ENCODE measurements around the gene GRAMD2A.
A peak's percentile ranks its signal among the peaks of the same experiment; 100 is the strongest.

GRAMD2A gene

GRCh38 chr15:72229947-72230196, 32.3 kb upstream of the GRAMD2A start:
- Histone ChIP-seq H4K20me1 (ENCODE audit: insufficient read depth, low read length) (no peaks in the 10 kb centered on the region), H3K4me2 (ENCODE audit: low read length) (peak overlapping the region; percentile 98), H3K27me3 (ENCODE audit: insufficient read depth, low read length) (no peaks in the 10 kb centered on the region), H3K9ac (ENCODE audit: low read length) (peak overlapping the region; percentile 91), H3K4me1 (ENCODE audit: insufficient read depth, low read length, severe bottlenecking) (peaks cover 52% of the 10 kb centered on the region), H3K27ac (ENCODE audit: low read depth, low read length, poor library complexity, severe bottlenecking) (peak overlapping the region; percentile 93), H3F3A (ENCODE audit: insufficient read depth, low read length) (peaks cover 10% of the 10 kb centered on the region), H3K4me3 (ENCODE audit: low read depth, low read length, poor library complexity, severe bottlenecking) (peak overlapping the region; percentile 82), H3K9me3 (ENCODE audit: low read length) (no peaks in the 10 kb centered on the region), H2AFZ (ENCODE audit: low read length) (no peak overlapping the region), H3K79me2 (ENCODE audit: insufficient read depth, low read length) (peaks cover 50% of the 10 kb centered on the region), H3K36me3 (ENCODE audit: insufficient read depth, low read length) (peaks cover 26% of the 10 kb centered on the region; the same call in 1 of the 2 replicates), H3K9me2 (ENCODE audit: low read depth, low read length) (no peaks in the 10 kb centered on the region)
- TF ChIP-seq CTCF (IDR thresholded peaks at IDR 0.05; ENCODE audit: low read length) (no peak), EZH2 (IDR thresholded peaks at IDR 0.05; ENCODE audit: borderline replicate concordance, low read length) (no peak)

- Histone ChIP-seq H3F3A (ENCODE audit: insufficient read depth, low read length) (peaks cover 10% of the 10 kb centered on the region), H3K27me3 (ENCODE audit: insufficient read depth, low read length) (no peaks in the 10 kb centered on the region), H2AFZ (ENCODE audit: low read length) (no peak overlapping the region), H3K79me2 (ENCODE audit: insufficient read depth, low read length) (peaks cover 54% of the 10 kb centered on the region), H3K9ac (ENCODE audit: low read length) (peak overlapping the region; percentile 91), H3K9me3 (ENCODE audit: low read length) (no peaks in the 10 kb centered on the region), H4K20me1 (ENCODE audit: insufficient read depth, low read length) (peaks cover 3% of the 10 kb centered on the region; the same call in 1 of the 2 replicates), H3K36me3 (ENCODE audit: insufficient read depth, low read length) (peaks cover 29% of the 10 kb centered on the region), H3K9me2 (ENCODE audit: low read depth, low read length) (no peaks in the 10 kb centered on the region), H3K4me1 (ENCODE audit: insufficient read depth, low read length, severe bottlenecking) (peaks cover 55% of the 10 kb centered on the region), H3K4me3 (ENCODE audit: low read depth, low read length, poor library complexity, severe bottlenecking) (peak overlapping the region; percentile 82), H3K4me2 (ENCODE audit: low read length) (peak overlapping the region; percentile 98), H3K27ac (ENCODE audit: low read depth, low read length, poor library complexity, severe bottlenecking) (peak overlapping the region; percentile 93)
- no peak for TF ChIP-seq EZH2 (IDR thresholded peaks at IDR 0.05; ENCODE audit: borderline replicate concordance, low read length)
- TF ChIP-seq CTCF (IDR thresholded peaks at IDR 0.05; ENCODE audit: low read length): no peak
Measured at GRCh38 chr15:72229076-72229946, 31.7 kb upstream of the GRAMD2A start.

- Histone ChIP-seq H3K9ac (ENCODE audit: low read length) (peak overlapping the region; percentile 91), H3K4me1 (ENCODE audit: insufficient read depth, low read length, severe bottlenecking) (peaks cover 59% of the 10 kb centered on the region), H3K36me3 (ENCODE audit: insufficient read depth, low read length) (peaks cover 45% of the 10 kb centered on the region)
Measured at GRCh38 chr15:72227720-72228119, 30.1 kb upstream of the GRAMD2A start.

More at GRCh38 chr15:72227720-72228119, 30.1 kb upstream of the GRAMD2A start:
- Histone ChIP-seq H3K4me2 (ENCODE audit: low read length) (peak overlapping the region; percentile 98), H2AFZ (ENCODE audit: low read length) (no peak overlapping the region), H3K27ac (ENCODE audit: low read depth, low read length, poor library complexity, severe bottlenecking) (peak overlapping the region; percentile 93), H3K79me2 (ENCODE audit: insufficient read depth, low read length) (peaks cover 70% of the 10 kb centered on the region), H3K27me3 (ENCODE audit: insufficient read depth, low read length) (no peaks in the 10 kb centered on the region), H3K4me3 (ENCODE audit: low read depth, low read length, poor library complexity, severe bottlenecking) (peak overlapping the region; percentile 82), H3K9me3 (ENCODE audit: low read length) (no peaks in the 10 kb centered on the region), H4K20me1 (ENCODE audit: insufficient read depth, low read length) (peaks cover 4% of the 10 kb centered on the region; the same call in 1 of the 2 replicates), H3F3A (ENCODE audit: insufficient read depth, low read length) (peaks cover 10% of the 10 kb centered on the region), H3K9me2 (ENCODE audit: low read depth, low read length) (no peaks in the 10 kb centered on the region)
- TF ChIP-seq CTCF (IDR thresholded peaks at IDR 0.05; ENCODE audit: low read length) (no peak), EZH2 (IDR thresholded peaks at IDR 0.05; ENCODE audit: borderline replicate concordance, low read length) (no peak)
